Hepatocyte (in vitro differentiated cells): ENCODE measurements around the gene CCT3. TPM values are rescaled to one million over a fixed set of nuclear protein-coding genes. Genes with fewer than 3 reads are reported as not detected.

Experiments
- DNase-seq: peaks from one replicate; pipeline ENCODE4 v3.0.0-alpha.2; 2016; ENCODE audit warnings: low spot score
- H2AFZ ChIP-seq: fragments of 200-600 bp; sonication (generic); 2 replicates; pipeline ENCODE4 v1.6.0; 2016; ENCODE audit warnings: antibody characterized with exemption, mild to moderate bottlenecking
- H3K27ac ChIP-seq: fragments of 200-600 bp; sonication (generic); 2 replicates; pipeline ENCODE4 v1.5.1; 2016; ENCODE audit warnings: mild to moderate bottlenecking
- H3K27me3 ChIP-seq: fragments of 200-600 bp; sonication (generic); 2 replicates; pipeline ENCODE4 v1.6.1; 2016
- H3K36me3 ChIP-seq: fragments of 200-600 bp; sonication (generic); replicated peaks from 2 replicates; pipeline ENCODE4 v1.5.1; 2016; ENCODE audit warnings: low read depth; ENCODE audit not compliant: insufficient read depth
- H3K4me1 ChIP-seq: fragments of 200-600 bp; sonication (generic); 2 replicates; pipeline ENCODE4 v1.5.1; 2016; ENCODE audit warnings: mild to moderate bottlenecking, moderate library complexity; ENCODE audit not compliant: insufficient read depth
- H3K4me2 ChIP-seq: fragments of 200-600 bp; sonication (generic); 2 replicates; pipeline ENCODE4 v1.6.0; 2016
- H3K4me3 ChIP-seq: fragments of 200-600 bp; sonication (generic); 2 replicates; pipeline ENCODE4 v1.5.1; 2016; ENCODE audit warnings: mild to moderate bottlenecking
- H3K79me2 ChIP-seq: fragments of 200-600 bp; sonication (generic); 2 replicates; pipeline ENCODE4 v1.6.0; 2017; ENCODE audit warnings: mild to moderate bottlenecking
- H3K9me2 ChIP-seq: fragments of 200-600 bp; sonication (generic); replicated peaks from 2 replicates; pipeline ENCODE4 v1.6.0; 2017; ENCODE audit warnings: mild to moderate bottlenecking; ENCODE audit not compliant: insufficient read depth
- H3K9me3 ChIP-seq: fragments of 200-600 bp; sonication (generic); 2 replicates; pipeline ENCODE4 v1.5.1; 2016; ENCODE audit warnings: low read depth, mild to moderate bottlenecking
- H4K20me1 ChIP-seq: fragments of 200-600 bp; sonication (generic); 2 replicates; pipeline ENCODE4 v1.6.0; 2016; ENCODE audit warnings: mild to moderate bottlenecking; ENCODE audit not compliant: insufficient read depth, poor library complexity, severe bottlenecking
- CTCF ChIP-seq: fragments of 200-600 bp; sonication (generic); IDR thresholded peaks from 2 replicates; pipeline ENCODE4 v1.5.1; 2016; ENCODE audit warnings: antibody characterized with exemption, mild to moderate bottlenecking; ENCODE audit not compliant: poor library complexity
- EZH2 ChIP-seq: fragments of 200-600 bp; sonication (generic); IDR thresholded peaks from 2 replicates; pipeline ENCODE4 v1.6.1; 2016; ENCODE audit warnings: antibody characterized with exemption, mild to moderate bottlenecking, borderline replicate concordance
- EZH2phosphoT487 ChIP-seq: fragments of 200-600 bp; sonication (generic); IDR thresholded peaks from one replicate; pipeline ENCODE4 v1.6.1; 2018; ENCODE audit warnings: antibody characterized with exemption, mild to moderate bottlenecking, low read depth, moderate library complexity; ENCODE audit not compliant: unreplicated experiment, severe bottlenecking
- WGBS: methylation state at CpG from one replicate; pipeline ENCODE4 v1.1.6; 2016; ENCODE audit warnings: low lambda C conversion rate; ENCODE audit errors: missing lambda C conversion rate; 5-methylcytosine and 5-hydroxymethylcytosine counted together
- polyA plus RNA-seq: library from polyadenylated mRNA; unstranded; fragments of >200 nt; fragmentation: Nextera tagmentation; extraction: Ambion mirVana; gene quantifications from 2 replicates; pipeline ENCODE4 v1.2.1, GENCODE V29; 2016
- total RNA-seq: library from RNA; depleted of rRNA; stranded (reverse); fragments of >200 nt; gene quantifications from 2 replicates; pipeline ENCODE4 v1.2.3, GENCODE V29; 2014

Gene CCT3
- total and polyA plus RNA-seq, 2 experiments from 2014 or later = 212 to 251 TPM

GRCh38 chr1:156284112-156284511 is 54.0 kb downstream of the CCT3 start, which contains the start of gene TMEM79:
TMEM79 (plus strand) TSS chr1:156284325; CDS start chr1:156285227, 902 bp downstream.
- H3K79me2 ChIP-seq = peaks cover 43% of the 10 kb centered on the region
- peak within 1 kb of the TSS; percentile 74 for H3K27ac ChIP-seq
- no peaks in the 10 kb centered on the region for H3K36me3 ChIP-seq
- H3K4me1 ChIP-seq = peaks cover 17% of the 10 kb centered on the region
- peak within 1 kb of the TSS; percentile 51 for H2AFZ ChIP-seq
- H3K4me3 ChIP-seq = peak within 1 kb of the TSS; percentile 48
- H3K9me3 ChIP-seq = no peaks in the 10 kb centered on the region
- H3K9me2 ChIP-seq = no peaks in the 10 kb centered on the region
- no peak for TF ChIP-seq CTCF
- no peak for TF ChIP-seq EZH2phosphoT487
- TF ChIP-seq EZH2 = no peak
- WGBS = 63% methylated on average over 7 of the region's 7 CpGs
- H4K20me1 ChIP-seq = peaks cover 14% of the 10 kb centered on the region
- DNase-seq = peak; percentile 42
- peak within 1 kb of the TSS; percentile 76 for H3K4me2 ChIP-seq
- H3K27me3 ChIP-seq = no peaks in the 10 kb centered on the region

GRCh38 chr1:156283521-156283920 is 54.6 kb downstream of the CCT3 start:
- 85% methylated on average over 1 of the region's 1 CpG for WGBS
- no peak for DNase-seq

GRCh38 chr1:156282479-156283222 is 55.4 kb downstream of the CCT3 start, which contains the start of gene SMG5:
SMG5 (minus strand) TSS chr1:156282825; CDS start chr1:156282680, 145 bp downstream.
- Histone ChIP-seq H4K20me1 (peaks cover 21% of the 10 kb centered on the region), H3K4me1 (peaks cover 17% of the 10 kb centered on the region), H3K9me2 (no peaks in the 10 kb centered on the region), H3K4me3 (peak within 1 kb of the TSS; percentile 62), H3K27ac (peak within 1 kb of the TSS; percentile 94), H3K4me2 (peak within 1 kb of the TSS; percentile 89), H3K27me3 (no peaks in the 10 kb centered on the region), H3K79me2 (peaks cover 49% of the 10 kb centered on the region), H2AFZ (peak within 1 kb of the TSS; percentile 75), H3K9me3 (no peaks in the 10 kb centered on the region), H3K36me3 (no peaks in the 10 kb centered on the region)
- DNase-seq = peak; percentile 99
- TF ChIP-seq EZH2 (no peak), EZH2phosphoT487 (no peak), CTCF (no peak)
- WGBS = under 1% methylated on average over 48 of the region's 50 CpGs

More at GRCh38 chr1:156283521-156283920, 54.6 kb downstream of the CCT3 start:
- Histone ChIP-seq H3K27me3 (no peaks in the 10 kb centered on the region), H4K20me1 (peaks cover 20% of the 10 kb centered on the region), H3K79me2 (peaks cover 47% of the 10 kb centered on the region), H3K27ac (peak overlapping the region; percentile 74), H3K4me3 (peak overlapping the region; percentile 48), H3K36me3 (no peaks in the 10 kb centered on the region), H2AFZ (peak overlapping the region; percentile 51), H3K4me1 (peaks cover 17% of the 10 kb centered on the region), H3K9me3 (no peaks in the 10 kb centered on the region), H3K9me2 (no peaks in the 10 kb centered on the region), H3K4me2 (peak overlapping the region; percentile 76)
- no peak for TF ChIP-seq CTCF
